HepG2 (cell line): ENCODE measurements around the gene CEP78. TPM values are rescaled to one million over a fixed set of nuclear protein-coding genes. Genes with fewer than 3 reads are reported as not detected.

Experiments used
- ATAC-seq: fragments of 200-7000 bp; cut with Tn5 transposase; 3 replicates; pipeline ENCODE4 v1.9.1; 2020; ENCODE audit warnings: mild to moderate bottlenecking, moderate library complexity
- BruUV-seq: library from RNA; stranded (reverse); fragments of 400-500 nt; replicated peaks from 2 replicates; lab custom pipeline; 2021; lab: Mats Ljungman, UMichigan
- CTCF ChIA-PET: fragments of 300-600 bp; formaldehyde crosslinking; extraction: SDS; loops from one replicate; lab custom pipeline; 2021; ENCODE audit warnings: low total read pairs, inconsistent platforms, low intra/inter-chr PET ratio; lab: Yijun Ruan, JAX
- POLR2A ChIA-PET: fragments of 350-600 bp; sonication (Branson Sonifier 250); formaldehyde crosslinking; loops from one replicate; lab custom pipeline; 2020; ENCODE audit warnings: antibody characterized with exemption, inconsistent platforms; lab: Yijun Ruan, JAX
- DNase-seq: peaks from one replicate; pipeline ENCODE4 v3.0.0-alpha.2; 2015; ENCODE audit warnings: low spot score
- FAIRE-seq: peaks from 3 replicates; lab custom pipeline; 2011; peaks lifted over from hg19 to GRCh38; lab: Jason Lieb, UNC
- H2AFZ ChIP-seq: one replicate; pipeline ENCODE4 v1.6.1; 2011; ENCODE audit warnings: low read length, inconsistent platforms
- H3K27ac ChIP-seq: fragments of 300-600 bp; 3 replicates; pipeline ENCODE4 v1.8.0; 2011; ENCODE audit warnings: mixed run types, mild to moderate bottlenecking, mixed read lengths, low read length, inconsistent platforms; ENCODE audit not compliant: insufficient read depth; ENCODE audit errors: extremely low read length
- H3K27me3 ChIP-seq, 2 experiments: fragments of 200-600 bp in 1 of 2; 2 replicates in 1 of 2; 3 replicates in 1 of 2; pipeline versions ENCODE4 v1.6.0 to v1.8.0; 2011; ENCODE audit warnings: low read length in 2 of 2, mild to moderate bottlenecking in 2 of 2, moderate library complexity in 2 of 2, inconsistent platforms in 1 of 2; ENCODE audit not compliant: insufficient read depth in 2 of 2, control insufficient read depth in 1 of 2
- H3K36me3 ChIP-seq, 2 experiments: fragments of 200-600 bp in 1 of 2; replicated peaks in 1 of 2; 2 replicates in 1 of 2; 3 replicates in 1 of 2; pipeline versions ENCODE4 v1.5.1 to v1.8.0; 2011; ENCODE audit warnings: low read length in 2 of 2, inconsistent platforms in 1 of 2; ENCODE audit not compliant: insufficient read depth in 2 of 2, control insufficient read depth in 1 of 2
- H3K4me1 ChIP-seq: 2 replicates; pipeline ENCODE4 v1.5.1; 2012; ENCODE audit warnings: low read length, inconsistent platforms; ENCODE audit not compliant: insufficient read depth
- H3K4me2 ChIP-seq: 2 replicates; pipeline ENCODE4 v1.6.0; 2011; ENCODE audit warnings: low read depth, low read length, inconsistent platforms
- H3K4me3 ChIP-seq, 3 experiments: fragments of 200-600 bp in 1 of 3; sonication (generic), shearing (Covaris generic) in 1 of 3; replicated peaks in 1 of 3; 2 replicates each; pipeline ENCODE4 v1.5.1; 2011 to 2016; ENCODE audit warnings: low read length in 3 of 3, inconsistent platforms in 2 of 3, low read depth in 2 of 3, mild to moderate bottlenecking in 2 of 3, control low read depth in 1 of 3, mixed read lengths in 1 of 3; ENCODE audit not compliant: insufficient read depth in 1 of 3
- H3K79me2 ChIP-seq: one replicate; pipeline ENCODE4 v1.6.1; 2011; ENCODE audit warnings: low read length, inconsistent platforms; ENCODE audit not compliant: insufficient read depth
- H3K9ac ChIP-seq: 2 replicates; pipeline ENCODE4 v1.6.0; 2011; ENCODE audit warnings: mild to moderate bottlenecking, low read depth, low read length, inconsistent platforms; ENCODE audit not compliant: insufficient read depth
- H3K9me3 ChIP-seq: 2 replicates; pipeline ENCODE4 v1.5.1; 2012; ENCODE audit warnings: mild to moderate bottlenecking, low read length
- H4K20me1 ChIP-seq: 2 replicates; pipeline ENCODE4 v1.6.0; 2011; ENCODE audit warnings: inconsistent platforms, mild to moderate bottlenecking, low read length, moderate library complexity; ENCODE audit not compliant: insufficient read depth
- ATRX ChIP-seq: sonication (generic); formaldehyde crosslinking; IDR thresholded peaks from 2 replicates; pipeline ENCODE4 v1.4.0; 2020; ENCODE audit warnings: missing genetic modification reagents, borderline replicate concordance
- CHD4 ChIP-seq: fragments of 200-600 bp; sonication (generic); IDR thresholded peaks from 2 replicates; pipeline ENCODE4 v1.7.0; 2017; ENCODE audit warnings: mild to moderate bottlenecking, low read length, borderline replicate concordance
- GATAD1 ChIP-seq: IDR thresholded peaks from 2 replicates; pipeline ENCODE4 v1.6.1; 2016; ENCODE audit warnings: missing genetic modification reagents, missing compliant biosample characterization
- HDAC6 ChIP-seq: fragments of 200-600 bp; sonication (generic); IDR thresholded peaks from 2 replicates; pipeline ENCODE4 v1.7.0; 2017; ENCODE audit warnings: mild to moderate bottlenecking, antibody characterized with exemption, low read length, low read depth
- HNRNPLL ChIP-seq: fragments of 200-400 bp; formaldehyde crosslinking; IDR thresholded peaks from 2 replicates; pipeline ENCODE4 v1.6.1; 2017; ENCODE audit warnings: mild to moderate bottlenecking, low read depth, low read length; ENCODE audit not compliant: poor library complexity, severe bottlenecking
- RFX1 ChIP-seq: fragments of 450-650 bp; IDR thresholded peaks from 2 replicates; pipeline ENCODE4 v1.6.1; 2017
- SRF ChIP-seq: IDR thresholded peaks from 2 replicates; pipeline ENCODE4 v1.6.1; 2011; ENCODE audit warnings: mild to moderate bottlenecking, low read depth, low read length, moderate library complexity
- ZNF274 ChIP-seq: sonication (generic); formaldehyde crosslinking; IDR thresholded peaks from 2 replicates; pipeline ENCODE4 v1.5.1; 2020; ENCODE audit warnings: mild to moderate bottlenecking, missing genetic modification reagents
- ZNF354B ChIP-seq: sonication (generic); formaldehyde crosslinking; IDR thresholded peaks from 2 replicates; pipeline ENCODE4 v1.8.0; 2022; ENCODE audit warnings: mild to moderate bottlenecking, missing genetic modification reagents
- ZNF543 ChIP-seq: sonication (generic); formaldehyde crosslinking; IDR thresholded peaks from 2 replicates; pipeline ENCODE4 v1.4.0; 2020; ENCODE audit warnings: mild to moderate bottlenecking, missing genetic modification reagents
- ZNF552 ChIP-seq: sonication (generic); formaldehyde crosslinking; IDR thresholded peaks from 2 replicates; pipeline ENCODE4 v1.9.0; 2022; ENCODE audit warnings: missing genetic modification reagents, mild to moderate bottlenecking, borderline replicate concordance
- ZNF556 ChIP-seq: sonication (generic); formaldehyde crosslinking; IDR thresholded peaks from 2 replicates; pipeline ENCODE4 v1.4.0; 2020; ENCODE audit warnings: mild to moderate bottlenecking, missing genetic modification reagents, borderline replicate concordance
- ZNF775 ChIP-seq: sonication (generic); formaldehyde crosslinking; IDR thresholded peaks from 2 replicates; pipeline ENCODE4 v1.4.0; 2020; ENCODE audit warnings: missing genetic modification reagents, mild to moderate bottlenecking, moderate library complexity, borderline replicate concordance
- WGBS: methylation state at CpG from one replicate; pipeline ENCODE4 v1.1.6; 2017; ENCODE audit warnings: low lambda C conversion rate; 5-methylcytosine and 5-hydroxymethylcytosine counted together
- in situ Hi-C: cut with HindIII; loops from 2 replicates; pipeline ENCODE4 v1.10.0; 2017; ENCODE audit warnings: low pct_unique_long_range_greater_than_20kb; ENCODE audit not compliant: extremely low pct_ligation_motif_present
- intact Hi-C: fragments of 100-400 bp; cut with micrococcal nuclease; formaldehyde crosslinking; loops from one replicate; pipeline ENCODE4 v1.10.0; 2022; ENCODE audit not compliant: unreplicated experiment
- polyA plus RNA-seq, 8 experiments: library from polyadenylated mRNA; depleted of rRNA in 3 of 8; stranded (reverse) in 7 of 8; unstranded in 1 of 8; fragments of >200 nt; fragmentation: Illumina TruSeq in 4 of 8; extraction: Trizol in 4 of 8; gene quantifications; 2 replicates each; pipeline versions ENCODE4 v1.2.1 to v1.2.3, GENCODE V29; 2011 to 2016; ENCODE audit warnings: low read depth in 4 of 8, missing spikeins in 1 of 8, mixed read lengths in 1 of 8; ENCODE audit not compliant: insufficient read depth in 1 of 8
- total RNA-seq, 5 experiments: library from RNA; depleted of rRNA; stranded (reverse); fragments of >200 nt; fragmentation: Illumina TruSeq; extraction: Trizol; gene quantifications; 2 replicates each; pipeline ENCODE4 v1.2.3, GENCODE V29; 2016; ENCODE audit warnings: low read depth in 1 of 5

The CEP78 gene
- total and polyA plus RNA-seq, 2 of the 13 experiments (the other 11 are each of a cell fraction or from before 2014, with no cell fraction given), result 5.1 to 30.8 TPM

DNA sequence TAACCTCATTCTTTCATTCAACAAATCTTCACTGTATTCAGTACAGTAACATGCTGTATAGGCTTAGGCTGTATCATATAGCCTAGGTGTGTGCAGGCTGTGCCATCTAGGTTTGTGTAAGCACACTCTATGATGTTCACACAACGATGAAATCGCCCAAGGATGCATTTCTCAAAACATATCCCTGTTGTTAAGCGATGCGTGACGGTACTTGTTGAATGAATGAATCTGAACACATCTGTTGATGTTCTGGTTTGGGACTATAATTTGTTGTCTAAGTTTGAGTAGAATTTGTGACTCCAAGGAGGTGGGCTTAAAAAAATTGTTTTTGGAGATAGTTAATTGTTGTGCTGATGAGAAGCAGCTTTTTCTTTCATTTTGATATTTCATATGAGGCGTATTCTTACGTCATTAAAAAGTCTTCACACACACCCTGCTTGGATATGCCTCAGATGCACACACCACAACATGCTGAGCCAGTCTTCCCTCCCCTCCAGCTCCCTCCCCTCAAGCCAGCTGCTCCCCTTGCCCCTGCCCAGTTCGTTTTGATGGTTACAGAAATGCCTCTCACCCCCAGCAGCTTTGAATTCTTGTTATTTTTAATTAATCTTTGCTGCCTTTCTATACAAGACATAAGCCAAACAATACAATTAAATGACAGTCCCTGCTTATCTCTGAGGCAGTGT, 55.5 kb downstream of the CEP78 start:
- Histone ChIP-seq H3K36me3 (no peaks in the 10 kb centered on the region), H3K79me2 (no peaks in the 10 kb centered on the region), H4K20me1 (no peaks in the 10 kb centered on the region), H3K27me3 (no peaks in the 10 kb centered on the region; a peak in 1 of 5 replicates), H3K9ac (no peak overlapping the region), H3K4me3 (no peak overlapping the region), H3K27ac (peak overlapping the region; percentile 41), H2AFZ (no peak overlapping the region)
- ATAC-seq, result no peak
- intact Hi-C loops (loop anchor here (10.0 kb wide), 1 partner anchor 257 kb away; the partner anchor contains the start of gene GNAQ), in situ Hi-C loops (no loop called here)
- FAIRE-seq, result no peak
- no peak for DNase-seq
- 96% methylated on average over 8 of the region's 8 CpGs for WGBS
- POLR2A ChIA-PET, result interaction anchor here (1.0 to 1.2 kb wide), 2 partner anchors 11 to 12 kb away, joined by 3 to 4 read pairs; no protein-coding TSS in a partner anchor
- no TSS peak for BruUV-seq
- TF ChIP-seq HNRNPLL, result no peak
- no peak for TF ChIP-seq RFX1
- TF ChIP-seq ZNF354B (CRISPR knock-in tag), result no peak
- no peak for TF ChIP-seq ZNF552
- TF ChIP-seq CHD4, result no peak
- TF ChIP-seq ZNF543 (CRISPR knock-in tag), result no peak
- no peak for TF ChIP-seq ZNF274 (CRISPR knock-in tag)
- no peak for TF ChIP-seq GATAD1
- no peak for TF ChIP-seq HDAC6
- TF ChIP-seq SRF, result no peak
- no peak for TF ChIP-seq ZNF556
- no peak for TF ChIP-seq ATRX
- no peak for TF ChIP-seq ZNF775 (CRISPR knock-in tag)
- TF ChIP-seq, all 625 proteins: peak for 0
- no peaks in the 10 kb centered on the region for H3K9me3 ChIP-seq
- no peak overlapping the region; the same call in 1 of the 2 replicates for H3K4me2 ChIP-seq
- CTCF ChIA-PET, result no interaction called here
- peaks cover 95% of the 10 kb centered on the region for H3K4me1 ChIP-seq
